Pancreas (tissue), 10 donors: ENCODE results near the gene SELPLG. TPM values are rescaled to one million over a fixed set of nuclear protein-coding genes. Genes with fewer than 3 reads are reported as not detected.
A peak's percentile ranks its signal among the peaks of the same experiment; 100 is the strongest.

ENCODE experiments used
- ATAC-seq, 4 donors: fragments of 200-7000 bp; cut with Tn5 transposase; one replicate each; pipeline versions ENCODE4 v1.8.0 to v1.9.1; 2020; ENCODE audit warnings: mild to moderate bottlenecking in 4 of 4, moderate library complexity in 4 of 4
- DNase-seq, 6 donors: peaks; one replicate each; pipeline ENCODE4 v3.0.0-alpha.2; 2020
- FAIRE-seq: peaks from 2 replicates; lab custom pipeline; 2012; peaks lifted over from hg19 to GRCh38; lab: Jason Lieb, UNC
- H3K27ac ChIP-seq, 4 donors: fragments of 200-600 bp; sonication (generic); 1 replicate in 3 of 4; 2 replicates in 1 of 4; pipeline versions ENCODE4 v1.5.0 to v1.8.0; 2020
- H3K27me3 ChIP-seq, 4 donors: fragments of 200-600 bp; one replicate each; pipeline ENCODE4 v1.8.0; 2021
- H3K36me3 ChIP-seq, 3 donors: fragments of 200-600 bp; sonication (generic) in 1 of 3; one replicate each; pipeline versions ENCODE4 v1.5.0 to v1.8.0; 2020 to 2021
- H3K4me1 ChIP-seq, 3 donors: fragments of 200-600 bp; one replicate each; pipeline ENCODE4 v1.8.0; 2021
- H3K4me3 ChIP-seq, 4 donors: fragments of 200-600 bp; sonication (generic) in 2 of 4; one replicate each; pipeline versions ENCODE4 v1.5.0 to v1.8.0; 2020 to 2021
- H3K9me3 ChIP-seq, 4 donors: fragments of 200-600 bp; one replicate each; pipeline ENCODE4 v1.8.0; 2021
- CTCF ChIP-seq, 4 donors: fragments of 200-600 bp; sonication (generic) in 3 of 4; IDR thresholded peaks; one replicate each; pipeline versions ENCODE4 v1.5.0 to v1.8.0; 2021; ENCODE audit warnings: antibody characterized with exemption in 4 of 4
- WGBS, 2 donors: extraction: QIAGEN DNeasy Blood & Tissue Kit; methylation state at CpG; one replicate each; pipeline ENCODE4 v1.1.7; 2013; 5-methylcytosine and 5-hydroxymethylcytosine counted together
- intact Hi-C, 3 donors: fragments of 100-400 bp; cut with DNase I; formaldehyde crosslinking; loops; one replicate each; pipeline versions ENCODE4 v1.11.1 to v1.14.2; 2022
- polyA plus RNA-seq, 2 donors: library from polyadenylated mRNA; stranded (reverse); fragments of 200-250 nt; gene quantifications; one replicate each; pipeline ENCODE4 v1.2.3, GENCODE V29; 2013
- total RNA-seq, 6 donors: library from RNA; stranded (reverse); fragmentation: NEBNext Ultra II Directional in 4 of 6; extraction: Animal tissue kit (Norgen Biotek cat#: 25700) in 4 of 6; gene quantifications; one replicate each; pipeline versions ENCODE4 v1.2.1 to v1.2.4, GENCODE V29; 2021 to 2023
- donor health status: healthy with polysubstance abuse.
- donor health status: DM: no; HTN: no; CAD: no; lungs with moderate emphysema.
- donor health status: DM: no; HTN: no; CAD: no.
- donor health status: control.
- donor health status: control.
- donor health status: Bipolar disorder and iron deficiency.
- donor health status: DM: yes; HTN: yes; CAD: no.
- donor health status: DM: no; HTN: no; CAD: no.
- donor health status: DM: no; HTN: no; CAD: no.
- donor health status: DM: yes; HTN: yes; CAD: no.

Gene SELPLG
- total and polyA plus RNA-seq, 8 donors: 0.28 to 9.5 (median 1.2) TPM

DNA sequence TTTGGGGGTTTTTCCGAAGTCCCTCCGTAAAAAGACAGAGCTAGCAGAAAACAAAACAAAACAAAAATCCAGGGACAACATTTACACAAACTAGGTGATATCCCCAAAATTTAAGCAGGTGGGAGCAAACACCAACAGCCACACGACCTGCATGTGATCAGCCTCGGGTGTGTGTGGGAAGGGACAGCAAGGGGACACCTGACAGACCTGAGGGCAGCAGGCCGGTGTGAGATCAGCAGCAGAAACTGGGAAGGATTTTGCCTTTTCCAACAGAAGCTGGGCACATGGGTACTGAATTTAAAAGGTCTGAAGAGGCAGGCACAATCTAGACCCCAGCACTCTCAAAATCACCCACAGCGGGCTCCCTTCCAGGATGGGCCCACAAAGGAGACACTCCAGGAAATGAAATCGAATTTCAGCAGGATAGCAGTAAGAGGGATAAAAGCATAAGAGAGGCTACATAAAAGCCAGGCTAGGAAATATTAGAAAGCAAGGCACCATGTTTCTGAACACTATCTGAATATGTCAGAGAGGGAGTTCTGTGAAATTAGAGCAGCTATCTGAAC is 36.5 kb upstream of the SELPLG start:
- no peaks in the 10 kb centered on the region for H3K27me3 ChIP-seq

GRCh38 chr12:108668542-108668941 is 34.8 kb upstream of the SELPLG start:
- DNase-seq (no peak), ATAC-seq (no peak), FAIRE-seq (no peak)
- no peak for TF ChIP-seq CTCF (IDR thresholded peaks at IDR 0.05)
- no peak overlapping the region for H3K27ac ChIP-seq
- WGBS, 2 donors: 83 to 91% methylated on average over 1 of the region's 1 CpG
- no peak overlapping the region for H3K4me3 ChIP-seq
- H3K9me3 ChIP-seq: no peaks in the 10 kb centered on the region
- no peaks in the 10 kb centered on the region for H3K27me3 ChIP-seq
- peaks cover 0 to 21% (median 18%) of the 10 kb centered on the region in 3 donors for H3K4me1 ChIP-seq
- no peaks in the 10 kb centered on the region for H3K36me3 ChIP-seq
- intact Hi-C loops: loop anchor here (5.0 to 10.0 kb wide), 2 partner anchors 134 to 136 kb away; no protein-coding TSS in a partner anchor

More for the DNA sequence above, 36.5 kb upstream of the SELPLG start:
- H3K9me3 ChIP-seq: no peaks in the 10 kb centered on the region
- peak overlapping the region in 3 of 4 donors; percentile 37 to 60 (median 38) for H3K27ac ChIP-seq
- peaks cover 0 to 16% (median 15%) of the 10 kb centered on the region in 3 donors for H3K4me1 ChIP-seq
- intact Hi-C loops: no loop called here
- DNase-seq (peak in 4 of 6 donors; percentile 38 to 55 (median 44)), FAIRE-seq (no peak), ATAC-seq (peak; percentile 63 to 89 (median 83))
- TF ChIP-seq CTCF (IDR thresholded peaks at IDR 0.05): no peak
- WGBS, 2 donors: 48 to 52% methylated on average over 7 of the region's 7 CpGs
- no peak overlapping the region for H3K4me3 ChIP-seq
- H3K36me3 ChIP-seq: no peaks in the 10 kb centered on the region

DNA sequence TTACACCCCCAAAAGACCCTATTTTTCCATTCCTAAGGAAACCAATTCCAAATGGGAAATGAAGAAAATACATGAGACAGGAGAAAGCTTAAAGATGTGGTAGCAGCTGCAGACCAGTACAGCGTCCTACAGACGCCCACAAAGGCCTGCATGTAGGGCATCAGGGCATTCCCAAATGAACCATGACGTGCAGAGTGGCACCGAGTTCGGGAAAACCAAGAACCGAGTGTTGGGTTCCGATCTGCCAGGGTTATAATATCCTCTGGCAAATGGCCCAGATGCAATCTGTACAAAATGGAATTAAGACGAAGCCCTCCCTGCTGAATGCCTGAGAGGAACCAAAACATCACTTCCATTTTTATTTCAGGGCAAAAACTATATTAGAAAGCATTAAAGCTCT is 34.4 kb upstream of the SELPLG start:
- Histone ChIP-seq H3K27me3 (no peaks in the 10 kb centered on the region), H3K4me3 (no peak overlapping the region), H3K9me3 (no peaks in the 10 kb centered on the region), H3K4me1 (peaks cover 0 to 25% (median 18%) of the 10 kb centered on the region in 3 donors), H3K27ac (no peak overlapping the region), H3K36me3 (no peaks in the 10 kb centered on the region)
- 85 to 88% methylated on average over 8 of the region's 8 CpGs for WGBS, 2 donors
- ATAC-seq (no peak), DNase-seq (no peak), FAIRE-seq (no peak)
- intact Hi-C loops: loop anchor here (5.0 to 10.0 kb wide), 2 partner anchors 134 to 137 kb away; no protein-coding TSS in a partner anchor
- no peak for TF ChIP-seq CTCF (IDR thresholded peaks at IDR 0.05)

- Histone ChIP-seq H3K4me1 (peaks cover 0 to 28% (median 18%) of the 10 kb centered on the region in 3 donors), H3K9me3 (no peaks in the 10 kb centered on the region), H3K36me3 (no peaks in the 10 kb centered on the region), H3K27me3 (no peaks in the 10 kb centered on the region), H3K4me3 (no peak overlapping the region), H3K27ac (no peak overlapping the region)
- no peak for ATAC-seq
- no peak for FAIRE-seq
- WGBS, 2 donors: 70 to 72% methylated on average over 2 of the region's 2 CpGs
- DNase-seq: no peak
- intact Hi-C loops: loop anchor here (5.0 to 10.0 kb wide), 2 partner anchors 135 to 137 kb away; no protein-coding TSS in a partner anchor
- TF ChIP-seq CTCF (IDR thresholded peaks at IDR 0.05): no peak
Measured at GRCh38 chr12:108667349-108667748, 33.7 kb upstream of the SELPLG start.

GRCh38 chr12:108666401-108666881 is 32.7 kb upstream of the SELPLG start:
- Histone ChIP-seq H3K27me3 (no peaks in the 10 kb centered on the region), H3K36me3 (no peaks in the 10 kb centered on the region), H3K4me3 (no peak overlapping the region), H3K9me3 (no peaks in the 10 kb centered on the region), H3K4me1 (peaks cover 0 to 28% (median 18%) of the 10 kb centered on the region in 3 donors), H3K27ac (no peak overlapping the region)
- intact Hi-C loops: loop anchor here (5.0 to 10.0 kb wide), 2 partner anchors 136 to 138 kb away; no protein-coding TSS in a partner anchor
- peak in 1 of 6 donors; percentile 23 for DNase-seq
- peak in 2 of 4 donors; percentile 20 to 33 for ATAC-seq
- WGBS, 2 donors: 49 to 59% methylated on average over 3 of the region's 3 CpGs
- FAIRE-seq: no peak
- TF ChIP-seq CTCF (IDR thresholded peaks at IDR 0.05): no peak
